ENCODE measurements around the gene HAND1.

The HAND1 gene

GRCh38 chr5:154505567-154505966 is 27.5 kb upstream of the HAND1 start:
- DNase-seq (ENCODE audit: low spot score), result no peak
- Histone ChIP-seq H3K4me3 (no peak overlapping the region), H3K27ac (no peak overlapping the region)
- no peak for TF ChIP-seq CTCF (IDR thresholded peaks at IDR 0.05)

GRCh38 chr5:154503698-154504039 is 25.6 kb upstream of the HAND1 start:
- Histone ChIP-seq H3K27ac (no peak overlapping the region), H3K4me3 (no peak overlapping the region)
- DNase-seq (ENCODE audit: low spot score), result no peak
- TF ChIP-seq CTCF (IDR thresholded peaks at IDR 0.05), result no peak

- no peak for DNase-seq (ENCODE audit: low spot score)
- no peak overlapping the region for H3K4me3 ChIP-seq
- TF ChIP-seq CTCF (IDR thresholded peaks at IDR 0.05), result no peak
- no peak overlapping the region for H3K27ac ChIP-seq
These were observed 24.2 kb upstream of the HAND1 start for GRCh38 chr5:154502180-154502579.

- Histone ChIP-seq H3K27ac (no peak overlapping the region), H3K4me3 (no peak overlapping the region)
- no peak for DNase-seq (ENCODE audit: low spot score)
- TF ChIP-seq CTCF (IDR thresholded peaks at IDR 0.05), result no peak
These were observed 23.5 kb upstream of the HAND1 start for GRCh38 chr5:154501566-154501965.

GRCh38 chr5:154498994-154499393 is 21.0 kb upstream of the HAND1 start:
- no peak for TF ChIP-seq CTCF (IDR thresholded peaks at IDR 0.05)
- Histone ChIP-seq H3K4me3 (no peak overlapping the region), H3K27ac (no peak overlapping the region)
- no peak for DNase-seq (ENCODE audit: low spot score)

GRCh38 chr5:154498591-154498990 is 20.6 kb upstream of the HAND1 start:
- DNase-seq (ENCODE audit: low spot score), result no peak
- H3K27ac ChIP-seq, result no peak overlapping the region
- no peak for TF ChIP-seq CTCF (IDR thresholded peaks at IDR 0.05)
- H3K4me3 ChIP-seq, result no peak overlapping the region

- Histone ChIP-seq H3K27ac (no peak overlapping the region), H3K4me3 (no peak overlapping the region)
- no peak for TF ChIP-seq CTCF (IDR thresholded peaks at IDR 0.05)
- no peak for DNase-seq (ENCODE audit: low spot score)
These were observed 16.0 kb upstream of the HAND1 start for GRCh38 chr5:154494036-154494435.

Measured in coronary artery (tissue), 2 donors.